PFSK-1 (cell line): Measurements from ENCODE around the gene USH1C.

Source experiments
- FOXP2 ChIP-seq: optimal IDR thresholded peaks from 2 replicates; pipeline ENCODE3; 2011; ENCODE audit warnings: borderline replicate concordance, control low read depth, inconsistent platforms; ENCODE audit not compliant: insufficient read depth; ENCODE audit errors: extremely low read length, extremely low read depth
- POLR2AphosphoS5 ChIP-seq: IDR thresholded peaks from 2 replicates; pipeline ENCODE4 v1.6.1; 2012; ENCODE audit warnings: low read depth, mild to moderate bottlenecking, control low read depth, low read length, moderate library complexity
- REST ChIP-seq, 2 experiments: IDR thresholded peaks; 2 replicates each; pipeline versions ENCODE4 v1.6.1 to v1.8.0; 2011 to 2012; ENCODE audit warnings: low read depth in 2 of 2, low read length in 2 of 2, control low read depth in 1 of 2, inconsistent platforms in 1 of 2, mild to moderate bottlenecking in 1 of 2, moderate library complexity in 1 of 2; ENCODE audit not compliant: insufficient read depth in 1 of 2
- SIN3A ChIP-seq: IDR thresholded peaks from 2 replicates; pipeline ENCODE4 v1.6.1; 2012; ENCODE audit warnings: mild to moderate bottlenecking, low read length, moderate library complexity, borderline replicate concordance; ENCODE audit not compliant: insufficient read depth
- TAF1 ChIP-seq: IDR thresholded peaks from 2 replicates; pipeline ENCODE4 v1.6.1; 2012; ENCODE audit warnings: low read length, control low read depth, borderline replicate concordance; ENCODE audit not compliant: insufficient read depth

GRCh38 chr11:17529844-17530185 lies 14.4 kb downstream of the USH1C start:
- no peak for TF ChIP-seq REST (IDR thresholded peaks at IDR 0.05; ENCODE audit: insufficient read depth in 1 of 2, low read depth in 2 of 2, low read length in 2 of 2)
- no peak for TF ChIP-seq POLR2AphosphoS5
- no peak for TF ChIP-seq SIN3A
- TF ChIP-seq TAF1, result no peak
- no peak for TF ChIP-seq FOXP2
